Kidney capillary endothelial cell (primary cell): Measurements from ENCODE around the gene POP7.
"Not testable (repeated sequence)": the region's sequence is repeated elsewhere in the genome, so short reads cannot be mapped to it uniquely, and the experiment has no call there.

ENCODE experiments used
- DNase-seq: peaks from one replicate; pipeline ENCODE4 v3.0.0-alpha.2; 2018; ENCODE audit warnings: low spot score

POP7 gene

GRCh38 chr7:100692578-100692961 is 13.4 kb upstream of the POP7 start:
- DNase-seq: no peak

GRCh38 chr7:100693312-100694097 is 12.4 kb upstream of the POP7 start:
- no peak for DNase-seq

GRCh38 chr7:100694098-100694745 is 11.7 kb upstream of the POP7 start, which contains the start of gene GIGYF1:
Gene GIGYF1 (minus strand): TSS chr7:100694250. CDS start chr7:100688238, 6,012 bp downstream.
- DNase-seq: no peak

- DNase-seq: no peak
Observed at GRCh38 chr7:100696123-100696521, 9.8 kb upstream of the POP7 start.

GRCh38 chr7:100699018-100699417 is 6.9 kb upstream of the POP7 start:
- no peak for DNase-seq

GRCh38 chr7:100701089-100701488 is 4.8 kb upstream of the POP7 start:
- not testable (repeated sequence) for DNase-seq

GRCh38 chr7:100705320-100705752 is 585 bp upstream of the POP7 start:
- peak; percentile 63 for DNase-seq

GRCh38 chr7:100706672-100707311 is 871 bp downstream of the POP7 start:
- no peak for DNase-seq

GRCh38 chr7:100708395-100708794 is 2.5 kb downstream of the POP7 start:
- DNase-seq: no peak

- DNase-seq: no peak
Observed at GRCh38 chr7:100710452-100710851, 4.5 kb downstream of the POP7 start.

GRCh38 chr7:100711369-100711768 is 5.4 kb downstream of the POP7 start:
- no peak for DNase-seq

GRCh38 chr7:100714725-100715124 is 8.8 kb downstream of the POP7 start:
- DNase-seq: no peak

GRCh38 chr7:100717073-100717472 is 11.2 kb downstream of the POP7 start:
- not testable (repeated sequence) for DNase-seq

- no peak for DNase-seq
Observed at GRCh38 chr7:100719523-100720278, 13.8 kb downstream of the POP7 start.

- no peak for DNase-seq
Observed at GRCh38 chr7:100720279-100720670, 14.4 kb downstream of the POP7 start, which contains the start of gene EPO. Gene EPO (plus strand): TSS chr7:100720468. CDS start chr7:100720981, 513 bp downstream.

- DNase-seq: no peak
Observed at GRCh38 chr7:100720671-100721504, 15.0 kb downstream of the POP7 start.

GRCh38 chr7:100721505-100721812 is 15.5 kb downstream of the POP7 start:
- DNase-seq: no peak

GRCh38 chr7:100722480-100723212 is 16.7 kb downstream of the POP7 start:
- no peak for DNase-seq

- no peak for DNase-seq
Observed at GRCh38 chr7:100723732-100724275, 17.9 kb downstream of the POP7 start.

- DNase-seq: not testable (repeated sequence)
Observed at GRCh38 chr7:100724364-100724763, 18.4 kb downstream of the POP7 start.
